PFSK-1 (cell line): Measurements from ENCODE around the gene TAF3.

Experiments
- POLR2AphosphoS5 ChIP-seq: IDR thresholded peaks from 2 replicates; pipeline ENCODE4 v1.6.1; 2012; ENCODE audit warnings: low read depth, mild to moderate bottlenecking, control low read depth, low read length, moderate library complexity
- SIN3A ChIP-seq: IDR thresholded peaks from 2 replicates; pipeline ENCODE4 v1.6.1; 2012; ENCODE audit warnings: mild to moderate bottlenecking, low read length, moderate library complexity, borderline replicate concordance; ENCODE audit not compliant: insufficient read depth
- TAF1 ChIP-seq: IDR thresholded peaks from 2 replicates; pipeline ENCODE4 v1.6.1; 2012; ENCODE audit warnings: low read length, control low read depth, borderline replicate concordance; ENCODE audit not compliant: insufficient read depth

DNA sequence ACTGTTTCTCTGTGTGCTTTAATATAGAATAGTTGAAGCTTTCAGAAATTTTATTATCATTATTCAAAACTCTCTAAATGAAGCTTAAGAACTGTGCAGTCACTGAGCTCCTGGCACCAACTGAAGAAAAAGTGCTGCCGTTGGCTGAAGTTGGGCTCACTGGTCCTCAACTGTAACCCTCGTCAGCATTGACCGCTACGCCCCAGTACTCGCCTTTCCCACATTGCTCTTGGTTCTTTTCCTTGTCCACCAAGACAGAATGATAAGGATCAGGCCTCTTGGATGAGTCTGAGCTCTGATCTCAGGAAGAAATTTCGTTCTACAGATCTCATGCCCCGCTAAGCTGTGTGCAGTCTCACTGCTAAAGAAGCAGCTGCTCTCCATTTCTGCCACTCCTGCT, 7.9 kb upstream of the TAF3 start:
- TF ChIP-seq POLR2AphosphoS5 (no peak), SIN3A (no peak), TAF1 (no peak)
